Measurements from ENCODE around the gene FSTL5.

The FSTL5 gene

DNA sequence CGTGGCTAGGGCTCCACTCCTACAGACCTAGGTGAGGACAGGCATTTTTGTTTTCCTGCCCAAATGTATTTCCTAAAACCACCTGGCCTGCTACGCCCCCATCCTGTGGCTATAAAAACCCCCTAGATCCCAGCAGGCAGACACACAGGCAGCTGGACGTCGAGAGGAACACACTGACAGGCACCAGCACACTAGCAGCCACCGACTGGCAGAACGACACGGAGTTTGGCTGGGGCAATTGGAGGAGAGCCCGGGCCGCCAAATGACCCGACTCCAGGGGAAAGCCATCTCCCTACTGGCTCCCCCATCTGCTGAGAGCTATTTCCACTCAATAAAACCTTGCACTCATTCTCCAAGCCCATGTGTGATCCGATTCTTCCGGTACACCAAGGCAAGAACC is 516.0 kb downstream of the FSTL5 start:
- Histone ChIP-seq H3K9me3 (ENCODE audit: control insufficient read depth, insufficient read depth, low read length) (no peaks in the 10 kb centered on the region; the same call in 1 of the 2 replicates), H3K4me1 (ENCODE audit: control insufficient read depth, low read length) (peaks cover 4% of the 10 kb centered on the region; the same call in 1 of the 2 replicates), H3K9me2 (replicated peaks; ENCODE audit: control insufficient read depth, low read length) (no peaks in the 10 kb centered on the region), H3K27me3 (ENCODE audit: control insufficient read depth, low read length) (no peaks in the 10 kb centered on the region), H3F3A (ENCODE audit: control insufficient read depth, insufficient read depth) (no peaks in the 10 kb centered on the region), H3K36me3 (ENCODE audit: control insufficient read depth, low read length) (no peaks in the 10 kb centered on the region), H4K20me1 (ENCODE audit: control insufficient read depth, insufficient read depth, low read depth, low read length) (no peaks in the 10 kb centered on the region), H3K27ac (ENCODE audit: low read depth, low read length) (no peak overlapping the region), H3K4me3 (ENCODE audit: low read length) (no peak overlapping the region), H3K79me2 (ENCODE audit: control insufficient read depth, low read length) (no peaks in the 10 kb centered on the region), H3K4me2 (ENCODE audit: low read length) (no peak overlapping the region)
- no peak for TF ChIP-seq EZH2phosphoT487 (IDR thresholded peaks at IDR 0.05; ENCODE audit: borderline replicate concordance, low read length)

GRCh38 chr4:161642708-161643107 is 521.1 kb downstream of the FSTL5 start:
- Histone ChIP-seq H3K4me3 (ENCODE audit: low read length) (no peak overlapping the region), H3F3A (ENCODE audit: control insufficient read depth, insufficient read depth) (no peaks in the 10 kb centered on the region), H3K9me2 (replicated peaks; ENCODE audit: control insufficient read depth, low read length) (no peaks in the 10 kb centered on the region), H3K9me3 (ENCODE audit: control insufficient read depth, insufficient read depth, low read length) (no peaks in the 10 kb centered on the region), H3K4me1 (ENCODE audit: control insufficient read depth, low read length) (no peaks in the 10 kb centered on the region), H3K27me3 (ENCODE audit: control insufficient read depth, low read length) (no peaks in the 10 kb centered on the region), H3K27ac (ENCODE audit: low read depth, low read length) (no peak overlapping the region), H3K79me2 (ENCODE audit: control insufficient read depth, low read length) (no peaks in the 10 kb centered on the region), H3K4me2 (ENCODE audit: low read length) (no peak overlapping the region), H4K20me1 (ENCODE audit: control insufficient read depth, insufficient read depth, low read depth, low read length) (no peaks in the 10 kb centered on the region), H3K36me3 (ENCODE audit: control insufficient read depth, low read length) (no peaks in the 10 kb centered on the region)
- TF ChIP-seq EZH2phosphoT487 (IDR thresholded peaks at IDR 0.05; ENCODE audit: borderline replicate concordance, low read length) (no peak), CTCF (IDR thresholded peaks at IDR 0.05; ENCODE audit: low read depth, low read length, poor library complexity, severe bottlenecking) (peak; percentile 28)

DNA sequence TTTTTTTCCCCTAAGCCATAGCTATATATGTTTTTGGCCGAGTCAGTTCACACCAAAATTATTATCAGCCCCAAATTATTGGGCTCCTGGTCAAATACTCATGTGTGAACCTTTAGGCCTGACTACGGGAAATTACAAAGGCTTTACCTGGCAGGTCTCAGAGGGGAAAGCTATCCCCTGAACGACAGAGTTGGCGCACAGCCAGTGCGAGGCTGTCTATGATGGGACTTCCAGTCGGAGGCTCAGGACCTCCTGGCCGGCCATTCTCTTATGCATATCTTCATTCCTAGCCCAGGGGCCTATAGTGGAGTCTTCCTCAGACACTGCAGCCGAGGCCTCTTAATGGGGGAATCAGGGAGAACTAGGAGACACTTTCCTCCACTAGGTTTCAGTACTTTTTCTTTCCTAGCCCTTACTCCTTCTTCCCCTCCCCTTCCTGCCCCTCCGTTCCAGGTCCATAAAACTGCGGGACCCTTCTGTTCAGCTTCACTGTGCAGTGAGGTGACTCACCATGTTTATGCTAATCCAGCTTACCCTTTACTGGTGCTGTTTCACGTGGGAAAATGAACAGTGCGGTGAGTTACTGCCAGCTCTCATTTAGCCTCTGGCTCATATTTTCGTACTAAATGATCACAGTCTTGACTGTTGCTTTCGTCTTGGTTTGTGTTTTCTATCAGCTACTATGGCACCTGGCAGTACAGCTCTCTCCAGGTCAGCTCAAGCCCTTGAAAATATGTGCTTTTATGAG is 533.9 kb downstream of the FSTL5 start:
- no peaks in the 10 kb centered on the region for H3F3A ChIP-seq (ENCODE audit: control insufficient read depth, insufficient read depth)
- no peaks in the 10 kb centered on the region for H3K79me2 ChIP-seq (ENCODE audit: control insufficient read depth, low read length)
- H3K36me3 ChIP-seq (ENCODE audit: control insufficient read depth, low read length): no peaks in the 10 kb centered on the region
- no peak for TF ChIP-seq EZH2phosphoT487 (IDR thresholded peaks at IDR 0.05; ENCODE audit: borderline replicate concordance, low read length)
- TF ChIP-seq CTCF (IDR thresholded peaks at IDR 0.05; ENCODE audit: low read depth, low read length, poor library complexity, severe bottlenecking): no peak
- H3K9me3 ChIP-seq (ENCODE audit: control insufficient read depth, insufficient read depth, low read length): no peaks in the 10 kb centered on the region
- H3K27me3 ChIP-seq (ENCODE audit: control insufficient read depth, low read length): no peaks in the 10 kb centered on the region
- H3K9me2 ChIP-seq (replicated peaks; ENCODE audit: control insufficient read depth, low read length): no peaks in the 10 kb centered on the region
- H3K4me1 ChIP-seq (ENCODE audit: control insufficient read depth, low read length): no peaks in the 10 kb centered on the region
- H4K20me1 ChIP-seq (ENCODE audit: control insufficient read depth, insufficient read depth, low read depth, low read length): no peaks in the 10 kb centered on the region
- no peak overlapping the region for H3K4me3 ChIP-seq (ENCODE audit: low read length)
- no peak overlapping the region for H3K27ac ChIP-seq (ENCODE audit: low read depth, low read length)
- no peak overlapping the region for H3K4me2 ChIP-seq (ENCODE audit: low read length)

- Histone ChIP-seq H3K27me3 (ENCODE audit: control insufficient read depth, low read length) (no peaks in the 10 kb centered on the region), H3K27ac (ENCODE audit: low read depth, low read length) (no peak overlapping the region), H3K9me3 (ENCODE audit: control insufficient read depth, insufficient read depth, low read length) (no peaks in the 10 kb centered on the region; the same call in 1 of the 2 replicates), H3K9me2 (replicated peaks; ENCODE audit: control insufficient read depth, low read length) (no peaks in the 10 kb centered on the region), H3K36me3 (ENCODE audit: control insufficient read depth, low read length) (no peaks in the 10 kb centered on the region), H4K20me1 (ENCODE audit: control insufficient read depth, insufficient read depth, low read depth, low read length) (no peaks in the 10 kb centered on the region), H3F3A (ENCODE audit: control insufficient read depth, insufficient read depth) (no peaks in the 10 kb centered on the region), H3K4me3 (ENCODE audit: low read length) (no peak overlapping the region), H3K4me2 (ENCODE audit: low read length) (no peak overlapping the region), H3K4me1 (ENCODE audit: control insufficient read depth, low read length) (no peaks in the 10 kb centered on the region), H3K79me2 (ENCODE audit: control insufficient read depth, low read length) (no peaks in the 10 kb centered on the region)
- TF ChIP-seq EZH2phosphoT487 (IDR thresholded peaks at IDR 0.05; ENCODE audit: borderline replicate concordance, low read length) (no peak), CTCF (IDR thresholded peaks at IDR 0.05; ENCODE audit: low read depth, low read length, poor library complexity, severe bottlenecking) (no peak)
These were observed 559.1 kb downstream of the FSTL5 start for GRCh38 chr4:161604516-161605300.

Data from DOHH2 (cell line).